Breast epithelium (tissue), 3 donors: ENCODE measurements around the gene MED28.

Source experiments
- POLR2A ChIP-seq: fragments of 450-650 bp; IDR thresholded peaks from one replicate; pipeline ENCODE4 v1.6.1; 2016; ENCODE audit warnings: antibody characterized with exemption, mild to moderate bottlenecking, moderate library complexity
- TF ChIP-seq, protein P1 (sequence below), 3 donors: fragments of 450-650 bp; IDR thresholded peaks; one replicate each; pipeline ENCODE4 v1.5.1; 2016 to 2017; ENCODE audit warnings: antibody characterized with exemption in 3 of 3, mild to moderate bottlenecking in 3 of 3, moderate library complexity in 3 of 3

DNA sequence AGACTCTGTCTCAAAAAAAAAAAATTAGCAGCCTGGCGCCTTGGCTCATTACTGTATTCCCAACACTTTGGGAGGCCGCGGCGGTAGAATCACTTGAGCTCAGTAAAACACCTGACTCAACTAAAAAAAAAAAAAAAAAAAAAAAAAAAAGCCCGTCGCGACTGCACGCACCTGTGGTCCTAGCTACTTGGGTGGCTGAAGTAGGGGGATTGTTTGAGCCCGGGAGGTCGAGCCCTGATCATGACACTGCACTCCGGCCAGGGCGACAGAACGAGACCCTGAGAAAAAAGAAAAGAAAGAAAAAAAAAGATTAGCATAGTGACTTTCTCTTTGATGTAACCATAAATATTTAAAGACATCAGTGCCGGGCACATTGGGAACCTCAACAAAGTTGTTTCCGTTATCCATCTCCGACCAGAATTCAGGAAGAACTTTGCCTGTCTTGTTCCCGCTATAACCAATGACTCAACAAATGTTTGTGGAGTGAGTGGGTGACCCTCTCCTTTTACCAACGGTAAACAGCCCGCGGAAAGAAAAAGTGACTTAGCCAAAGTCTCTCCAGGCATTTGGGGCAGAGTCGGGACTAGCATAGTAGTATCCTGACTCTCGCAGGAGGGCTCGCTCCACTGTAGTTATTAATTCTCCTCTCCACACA is 553 bp upstream of the MED28 start:
- TF ChIP-seq, protein P1, sequence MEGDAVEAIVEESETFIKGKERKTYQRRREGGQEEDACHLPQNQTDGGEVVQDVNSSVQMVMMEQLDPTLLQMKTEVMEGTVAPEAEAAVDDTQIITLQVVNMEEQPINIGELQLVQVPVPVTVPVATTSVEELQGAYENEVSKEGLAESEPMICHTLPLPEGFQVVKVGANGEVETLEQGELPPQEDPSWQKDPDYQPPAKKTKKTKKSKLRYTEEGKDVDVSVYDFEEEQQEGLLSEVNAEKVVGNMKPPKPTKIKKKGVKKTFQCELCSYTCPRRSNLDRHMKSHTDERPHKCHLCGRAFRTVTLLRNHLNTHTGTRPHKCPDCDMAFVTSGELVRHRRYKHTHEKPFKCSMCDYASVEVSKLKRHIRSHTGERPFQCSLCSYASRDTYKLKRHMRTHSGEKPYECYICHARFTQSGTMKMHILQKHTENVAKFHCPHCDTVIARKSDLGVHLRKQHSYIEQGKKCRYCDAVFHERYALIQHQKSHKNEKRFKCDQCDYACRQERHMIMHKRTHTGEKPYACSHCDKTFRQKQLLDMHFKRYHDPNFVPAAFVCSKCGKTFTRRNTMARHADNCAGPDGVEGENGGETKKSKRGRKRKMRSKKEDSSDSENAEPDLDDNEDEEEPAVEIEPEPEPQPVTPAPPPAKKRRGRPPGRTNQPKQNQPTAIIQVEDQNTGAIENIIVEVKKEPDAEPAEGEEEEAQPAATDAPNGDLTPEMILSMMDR (IDR thresholded peaks at IDR 0.05), result no peak
- no peak for TF ChIP-seq POLR2A
